Midbrain (tissue), 1 donor: ENCODE data around the gene SFTA2.
A peak's percentile ranks its signal among the peaks of the same experiment; 100 is the strongest.
"Not testable (repeated sequence)": the region's sequence is repeated elsewhere in the genome, so short reads cannot be mapped to it uniquely, and the experiment has no call there.

ENCODE experiments used
- DNase-seq: peaks from one replicate; lab custom pipeline; 2025; lab: John Stamatoyannopoulos, UW

The SFTA2 gene

GRCh38 chr6:30912746-30913520 is 19.0 kb downstream of the SFTA2 start:
- no peak for DNase-seq

GRCh38 chr6:30910473-30910872 is 21.5 kb downstream of the SFTA2 start:
- not testable (repeated sequence) for DNase-seq

DNA sequence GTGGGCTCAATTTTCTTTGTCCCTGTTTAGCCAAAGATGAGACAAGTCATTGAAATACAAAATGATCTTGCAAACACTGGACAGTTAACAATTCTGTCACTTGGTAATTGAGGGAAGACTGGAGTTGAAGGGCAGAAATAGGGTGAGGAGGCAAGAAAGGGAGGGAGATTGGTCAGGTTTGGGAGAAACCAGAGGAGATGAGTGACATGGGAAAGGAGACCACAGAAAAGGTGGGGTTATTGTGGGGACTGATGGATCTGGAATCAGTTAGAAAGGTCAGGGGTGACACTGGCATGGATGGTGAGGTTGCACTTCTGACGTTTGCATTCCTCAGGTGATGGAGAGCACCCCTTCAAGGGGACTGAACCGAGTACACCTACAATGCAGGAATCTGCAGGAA is 23.3 kb downstream of the SFTA2 start:
- DNase-seq: no peak

- DNase-seq: peak; percentile 98
These were observed 24.0 kb downstream of the SFTA2 start, which contains the start of gene GTF2H4 for GRCh38 chr6:30907758-30908591. Gene GTF2H4 (plus strand): TSS chr6:30908207.

- not testable (repeated sequence) for DNase-seq
These were observed 24.6 kb downstream of the SFTA2 start for GRCh38 chr6:30907290-30907757.

- no peak for DNase-seq
These were observed 28.7 kb downstream of the SFTA2 start for GRCh38 chr6:30903236-30903635.

- no peak for DNase-seq
These were observed 29.3 kb downstream of the SFTA2 start for GRCh38 chr6:30902709-30903108.

DNA sequence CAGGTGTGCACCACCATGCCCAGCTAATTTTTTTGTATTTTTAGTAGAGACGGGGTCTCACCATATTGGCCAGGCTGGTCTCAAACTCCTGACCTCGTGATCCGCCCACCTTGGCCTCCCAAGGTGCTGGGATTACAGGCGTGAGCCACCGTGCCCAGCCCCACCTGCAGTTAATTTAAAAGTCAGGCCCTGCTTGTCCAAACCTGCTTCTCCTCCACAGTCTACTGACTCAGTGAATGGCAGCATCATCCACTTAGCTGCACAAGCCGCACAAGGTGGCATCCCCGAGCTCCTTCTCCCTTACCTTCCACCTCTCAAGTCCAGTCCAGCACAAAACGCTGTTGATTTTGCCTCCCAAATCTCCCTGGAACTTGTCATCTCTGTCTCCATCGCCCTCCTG is 29.8 kb downstream of the SFTA2 start:
- DNase-seq: not testable (repeated sequence)

DNA sequence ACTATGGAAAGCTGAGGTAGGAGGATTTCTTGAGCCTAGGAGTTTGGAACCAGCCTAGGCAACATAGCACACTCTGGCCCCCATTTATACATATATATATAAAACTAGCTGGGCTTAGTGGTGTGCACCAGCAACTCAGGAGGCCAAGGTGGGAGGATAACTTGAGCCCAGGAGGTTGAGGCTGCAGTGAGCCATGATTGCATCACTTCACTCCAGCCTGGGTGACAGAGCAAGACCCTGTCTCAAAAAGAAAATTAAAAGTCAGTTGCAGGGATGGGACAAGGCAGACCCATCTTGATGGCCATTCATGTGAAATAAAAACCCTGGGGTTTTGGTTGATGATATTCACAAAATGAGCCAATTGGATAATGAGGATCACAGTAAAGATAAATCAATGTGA is 30.5 kb downstream of the SFTA2 start:
- no peak for DNase-seq

- DNase-seq: no peak
These were observed 31.0 kb downstream of the SFTA2 start for GRCh38 chr6:30900863-30901417.

DNA sequence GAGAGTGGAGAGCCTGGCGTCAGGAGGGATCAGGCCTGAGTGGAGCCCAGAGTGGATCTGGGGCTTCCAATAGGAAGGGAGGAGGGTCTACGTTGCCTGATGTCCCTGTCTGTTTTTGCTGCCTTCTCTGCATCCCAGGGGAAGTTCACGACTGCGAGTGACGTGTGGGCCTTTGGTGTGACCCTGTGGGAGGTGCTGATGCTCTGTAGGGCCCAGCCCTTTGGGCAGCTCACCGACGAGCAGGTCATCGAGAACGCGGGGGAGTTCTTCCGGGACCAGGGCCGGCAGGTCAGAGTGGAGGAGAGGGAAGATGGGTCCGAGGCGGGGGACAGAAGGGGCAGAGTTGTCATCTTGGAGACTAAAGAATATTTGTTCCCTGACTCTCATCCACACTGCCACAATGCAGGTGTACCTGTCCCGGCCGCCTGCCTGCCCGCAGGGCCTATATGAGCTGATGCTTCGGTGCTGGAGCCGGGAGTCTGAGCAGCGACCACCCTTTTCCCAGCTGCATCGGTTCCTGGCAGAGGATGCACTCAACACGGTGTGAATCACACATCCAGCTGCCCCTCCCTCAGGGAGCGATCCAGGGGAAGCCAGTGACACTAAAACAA is 33.1 kb downstream of the SFTA2 start:
- DNase-seq: no peak

GRCh38 chr6:30897882-30898281 is 34.1 kb downstream of the SFTA2 start:
- no peak for DNase-seq

- no peak for DNase-seq
These were observed 35.4 kb downstream of the SFTA2 start for GRCh38 chr6:30896541-30896940.

- DNase-seq: no peak
These were observed 36.6 kb downstream of the SFTA2 start for GRCh38 chr6:30895343-30895742.

DNA sequence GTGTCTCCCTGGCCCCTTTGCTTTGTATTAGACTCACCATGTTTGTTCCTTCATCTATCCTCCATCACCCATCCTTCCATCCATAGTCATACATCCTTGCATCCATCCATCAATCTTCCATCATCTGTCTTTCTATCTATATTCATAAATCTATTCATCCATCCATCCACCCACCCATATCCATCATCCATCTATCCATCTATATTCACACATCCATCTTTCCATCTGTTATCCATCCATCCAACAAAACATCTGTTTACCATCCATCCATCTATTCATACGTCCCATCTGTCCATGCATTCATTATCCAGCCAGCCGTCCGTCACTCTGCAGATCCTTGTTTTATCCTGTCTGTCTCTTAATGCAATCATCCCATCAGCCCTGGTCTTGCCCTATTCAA is 37.0 kb downstream of the SFTA2 start:
- DNase-seq: no peak

- no peak for DNase-seq
These were observed 37.6 kb downstream of the SFTA2 start for GRCh38 chr6:30894381-30894780.

DNA sequence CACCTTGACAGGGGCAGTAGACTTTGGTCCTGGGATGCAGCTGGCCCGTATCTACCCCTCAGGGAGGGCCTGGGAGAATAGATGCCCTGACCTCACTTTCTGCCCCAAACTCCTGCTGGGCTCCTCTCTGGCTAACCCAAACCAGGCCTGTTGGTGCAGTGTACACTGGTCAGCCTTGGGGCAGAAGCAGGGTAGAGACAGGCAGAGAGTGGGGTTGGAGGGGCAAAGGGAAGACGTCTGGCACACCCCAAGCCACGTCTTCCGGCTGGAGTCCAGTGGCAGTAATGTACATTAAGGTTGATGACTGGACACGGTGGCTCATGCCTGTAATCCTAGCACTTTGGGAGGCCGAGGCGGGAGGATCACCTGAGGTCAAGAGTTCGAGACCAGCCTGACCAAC is 38.3 kb downstream of the SFTA2 start:
- no peak for DNase-seq

GRCh38 chr6:30893001-30893591 is 38.9 kb downstream of the SFTA2 start:
- DNase-seq: no peak

DNA sequence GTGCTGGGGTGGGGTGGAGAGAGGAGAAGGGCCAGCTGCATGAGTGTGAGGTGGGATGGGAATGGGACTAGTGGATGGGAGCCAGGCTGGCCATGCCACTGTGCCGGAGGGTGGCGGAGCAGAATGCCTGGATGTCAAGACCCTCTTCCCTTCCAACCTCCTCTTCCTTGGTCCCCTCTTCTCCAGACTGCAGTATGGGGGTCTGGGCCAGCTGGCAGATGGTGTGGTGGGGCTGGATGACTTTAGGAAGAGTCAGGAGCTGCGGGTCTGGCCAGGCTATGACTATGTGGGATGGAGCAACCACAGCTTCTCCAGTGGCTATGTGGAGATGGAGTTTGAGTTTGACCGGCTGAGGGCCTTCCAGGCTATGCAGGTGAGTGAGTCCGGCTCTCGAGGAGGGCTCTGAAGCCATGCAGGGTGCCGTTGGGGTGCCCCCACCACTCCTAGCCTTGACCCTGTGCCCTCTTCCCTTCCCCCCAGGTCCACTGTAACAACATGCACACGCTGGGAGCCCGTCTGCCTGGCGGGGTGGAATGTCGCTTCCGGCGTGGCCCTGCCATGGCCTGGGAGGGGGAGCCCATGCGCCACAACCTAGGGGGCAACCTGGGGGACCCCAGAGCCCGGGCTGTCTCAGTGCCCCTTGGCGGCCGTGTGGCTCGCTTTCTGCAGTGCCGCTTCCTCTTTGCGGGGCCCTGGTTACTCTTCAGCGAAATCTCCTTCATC is 40.0 kb downstream of the SFTA2 start:
- DNase-seq: no peak

- DNase-seq: no peak
These were observed 40.6 kb downstream of the SFTA2 start for GRCh38 chr6:30891450-30891723.

DNA sequence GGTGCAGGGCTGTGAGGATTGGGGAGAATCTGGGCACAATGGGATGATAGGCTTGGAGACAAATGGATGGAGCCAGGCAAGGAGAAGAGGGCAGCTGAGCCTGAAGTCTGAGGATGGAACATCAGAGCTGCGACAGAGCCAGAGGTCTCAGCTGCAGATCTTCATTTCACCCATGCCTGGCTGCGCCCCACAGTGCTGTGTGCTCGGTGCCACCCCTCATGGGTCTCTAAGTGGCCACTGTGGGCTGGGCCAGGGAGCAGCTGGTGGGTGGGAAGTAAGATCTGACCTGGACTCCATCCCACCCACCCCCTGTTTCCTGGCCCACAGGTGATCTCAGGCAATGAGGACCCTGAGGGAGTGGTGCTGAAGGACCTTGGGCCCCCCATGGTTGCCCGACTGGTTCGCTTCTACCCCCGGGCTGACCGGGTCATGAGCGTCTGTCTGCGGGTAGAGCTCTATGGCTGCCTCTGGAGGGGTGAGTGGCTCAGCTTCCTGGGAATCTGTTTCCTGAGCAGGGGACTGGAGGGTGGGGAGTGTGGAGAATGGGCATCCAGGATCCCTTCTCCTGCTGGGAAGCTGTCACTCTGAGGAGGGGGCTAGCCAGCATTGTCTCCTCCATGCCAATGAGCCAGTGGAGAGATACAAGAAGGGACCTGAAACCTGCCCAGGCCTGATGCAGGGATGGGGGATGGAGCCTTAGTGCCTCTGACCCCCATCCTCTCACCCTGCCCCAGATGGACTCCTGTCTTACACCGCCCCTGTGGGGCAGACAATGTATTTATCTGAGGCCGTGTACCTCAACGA is 41.1 kb downstream of the SFTA2 start:
- no peak for DNase-seq
